ENCODE results near the gene KATNBL1. TPM values are rescaled to one million over a fixed set of nuclear protein-coding genes. Genes with fewer than 3 reads are reported as not detected.

KATNBL1 gene
- total RNA-seq, 2 donors from 2014 or later: 24.8 to 53.6 TPM

DNA sequence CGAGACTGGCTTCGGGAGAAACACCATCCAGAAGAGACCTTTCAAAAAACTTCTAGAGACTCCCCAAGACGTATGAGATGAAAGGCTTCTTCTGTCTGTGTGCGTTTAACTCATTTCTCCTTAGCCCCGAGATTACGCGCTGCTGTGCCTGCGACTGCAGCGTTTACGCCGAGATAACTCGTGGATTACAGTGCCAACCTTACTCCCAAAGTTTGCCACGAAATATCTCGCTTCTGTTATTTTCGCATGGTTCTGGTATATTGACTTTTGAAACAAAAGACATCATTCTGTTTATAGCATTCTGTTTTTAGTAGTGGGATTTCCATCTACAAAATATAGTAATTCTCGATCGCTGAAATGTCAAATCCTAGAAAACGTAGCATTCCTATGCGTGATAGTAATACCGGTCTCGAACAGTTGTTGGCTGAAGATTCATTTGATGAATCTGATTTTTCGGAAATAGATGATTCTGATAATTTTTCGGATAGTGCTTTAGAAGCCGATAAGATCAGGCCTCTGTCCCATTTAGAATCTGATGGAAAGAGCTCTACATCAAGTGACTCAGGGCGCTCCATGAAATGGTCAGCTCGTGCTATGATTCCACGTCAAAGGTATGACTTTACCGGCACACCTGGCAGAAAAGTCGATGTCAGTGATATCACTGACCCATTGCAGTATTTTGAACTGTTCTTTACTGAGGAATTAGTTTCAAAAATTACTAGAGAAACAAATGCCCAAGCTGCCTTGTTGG lies 107.5 kb downstream of the KATNBL1 start:
- Histone ChIP-seq H3K27me3 (replicated peaks; ENCODE audit: insufficient read depth) (no peaks in the 10 kb centered on the region), H3K36me3 (no peaks in the 10 kb centered on the region), H3K9me3 (no peaks in the 10 kb centered on the region), H3K27ac (peak overlapping the region; percentile 72 to 81), H3K4me3 (peak overlapping the region; percentile 75 to 80), H3K4me1 (replicated peaks) (peaks cover 5% of the 10 kb centered on the region)
- intact Hi-C loops (cut with DNase I): loop anchor here (1.0 kb wide), 1 partner anchor 122 kb away; no protein-coding TSS in a partner anchor
- DNase-seq (ENCODE audit: low spot score): no peak
- 21% methylated on average over 29 of the region's 29 CpGs for WGBS
- TF ChIP-seq POLR2AphosphoS5 (IDR thresholded peaks at IDR 0.05) (no peak), POLR2A (IDR thresholded peaks at IDR 0.05) (no peak)
- TF ChIP-seq, protein P1, sequence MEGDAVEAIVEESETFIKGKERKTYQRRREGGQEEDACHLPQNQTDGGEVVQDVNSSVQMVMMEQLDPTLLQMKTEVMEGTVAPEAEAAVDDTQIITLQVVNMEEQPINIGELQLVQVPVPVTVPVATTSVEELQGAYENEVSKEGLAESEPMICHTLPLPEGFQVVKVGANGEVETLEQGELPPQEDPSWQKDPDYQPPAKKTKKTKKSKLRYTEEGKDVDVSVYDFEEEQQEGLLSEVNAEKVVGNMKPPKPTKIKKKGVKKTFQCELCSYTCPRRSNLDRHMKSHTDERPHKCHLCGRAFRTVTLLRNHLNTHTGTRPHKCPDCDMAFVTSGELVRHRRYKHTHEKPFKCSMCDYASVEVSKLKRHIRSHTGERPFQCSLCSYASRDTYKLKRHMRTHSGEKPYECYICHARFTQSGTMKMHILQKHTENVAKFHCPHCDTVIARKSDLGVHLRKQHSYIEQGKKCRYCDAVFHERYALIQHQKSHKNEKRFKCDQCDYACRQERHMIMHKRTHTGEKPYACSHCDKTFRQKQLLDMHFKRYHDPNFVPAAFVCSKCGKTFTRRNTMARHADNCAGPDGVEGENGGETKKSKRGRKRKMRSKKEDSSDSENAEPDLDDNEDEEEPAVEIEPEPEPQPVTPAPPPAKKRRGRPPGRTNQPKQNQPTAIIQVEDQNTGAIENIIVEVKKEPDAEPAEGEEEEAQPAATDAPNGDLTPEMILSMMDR (IDR thresholded peaks at IDR 0.05): no peak

DNA sequence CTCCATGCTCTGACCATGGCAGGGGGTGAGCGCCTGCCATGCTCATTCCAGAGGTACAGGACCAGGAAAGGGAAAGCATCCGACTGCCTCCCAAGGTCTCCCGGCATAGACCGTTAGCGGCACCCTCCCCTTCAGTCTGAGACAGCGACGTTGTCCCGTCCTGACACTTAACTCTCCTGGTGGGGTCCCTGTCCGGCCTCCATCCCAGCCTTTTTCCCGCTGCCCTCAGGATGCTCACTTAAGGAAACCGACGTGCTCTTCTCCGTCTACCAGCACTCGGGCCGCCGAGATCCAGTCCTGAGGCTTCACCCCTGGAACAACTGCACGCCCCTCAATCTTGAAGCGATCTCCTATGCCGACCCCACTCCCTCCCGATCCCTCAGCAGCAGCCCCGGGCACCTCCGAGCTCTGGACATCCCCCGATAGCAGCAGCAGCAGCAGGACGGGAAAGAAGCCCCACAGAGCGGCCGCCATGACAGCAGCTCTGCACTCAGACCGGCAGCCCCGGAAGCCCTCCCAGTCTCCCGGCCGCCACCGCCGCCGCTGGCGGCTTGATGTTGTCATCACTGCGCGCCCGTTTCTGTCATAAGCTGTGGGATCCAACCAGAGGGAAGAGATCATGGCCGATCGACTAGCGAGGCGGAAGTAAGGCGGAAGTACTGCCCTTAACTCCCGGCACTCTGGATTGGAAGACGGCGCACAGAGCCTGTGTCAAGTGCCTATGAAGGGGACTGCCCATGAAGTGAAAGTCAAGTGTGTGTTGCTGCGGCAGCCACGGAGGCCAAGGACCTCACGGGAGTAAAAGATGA lies 108.3 kb downstream of the KATNBL1 start, which contains the start of the genes EMC7 and PGBD4:
Gene EMC7, minus strand, starts transcription at position 497 of the 809 bp plus-strand sequence. Its CDS starts 23 bp downstream, at position 474.
Gene PGBD4, plus strand, starts transcription at position 718 of the 809 bp plus-strand sequence. CDS start 449 bp downstream, outside the sequence.
- no peaks in the 10 kb centered on the region for H3K36me3 ChIP-seq
- peak within 1 kb of the TSS; percentile 75 to 80 for H3K4me3 ChIP-seq
- DNase-seq (ENCODE audit: low spot score): peak; percentile 99
- H3K27me3 ChIP-seq (replicated peaks; ENCODE audit: insufficient read depth): no peaks in the 10 kb centered on the region
- TF ChIP-seq POLR2AphosphoS5 (IDR thresholded peaks at IDR 0.05) (peak; percentile 99), POLR2A (IDR thresholded peaks at IDR 0.05) (peak; percentile 70)
- TF ChIP-seq, protein P1 (IDR thresholded peaks at IDR 0.05): peak in 2 of 4 experiments; percentile 12 to 36
- intact Hi-C loops (cut with DNase I): loop anchor here (1.0 kb wide), 1 partner anchor 123 kb away; no protein-coding TSS in a partner anchor
- peaks cover 5% of the 10 kb centered on the region for H3K4me1 ChIP-seq (replicated peaks)
- H3K27ac ChIP-seq: peak within 1 kb of the TSS; percentile 72 to 81
- H3K9me3 ChIP-seq: no peaks in the 10 kb centered on the region
- under 1% methylated on average over 34 of the region's 48 CpGs for WGBS

- DNase-seq (ENCODE audit: low spot score): no peak
- intact Hi-C loops (cut with DNase I): no loop called here
- Histone ChIP-seq H3K27me3 (replicated peaks; ENCODE audit: insufficient read depth) (no peaks in the 10 kb centered on the region), H3K36me3 (no peaks in the 10 kb centered on the region), H3K4me1 (replicated peaks) (peaks cover 5% of the 10 kb centered on the region), H3K9me3 (no peaks in the 10 kb centered on the region), H3K27ac (no peak overlapping the region), H3K4me3 (no peak overlapping the region)
- TF ChIP-seq POLR2AphosphoS5 (IDR thresholded peaks at IDR 0.05) (no peak), POLR2A (IDR thresholded peaks at IDR 0.05) (no peak)
- TF ChIP-seq, protein P1 (IDR thresholded peaks at IDR 0.05): no peak
- 95% methylated on average over 5 of the region's 5 CpGs for WGBS
Observed at GRCh38 chr15:34099914-34100313, 110.0 kb downstream of the KATNBL1 start.

Other genes starting within 250 kb of the KATNBL1 start
- under 1 TPM in 1 of 2 donors, not detected in 1; 0.11 TPM for gene CHRM5, start 241.6 kb downstream of the KATNBL1 start, total RNA-seq
- gene AVEN, start 170.9 kb downstream of the KATNBL1 start, total RNA-seq: 10 to 100 TPM; 11.9 to 21.6 TPM
- gene EMC7, start 108.2 kb downstream of the KATNBL1 start, total RNA-seq: 10 to 100 TPM; 52.7 to 56.0 TPM
- 1 to 10 TPM; 1.2 to 1.3 TPM for gene PGBD4, start 108.0 kb downstream of the KATNBL1 start, total RNA-seq
- gene EMC4, start 14.9 kb upstream of the KATNBL1 start, total RNA-seq: 100 to 1,000 TPM; 144 to 146 TPM
- gene SLC12A6, start 127.7 kb upstream of the KATNBL1 start, total RNA-seq: 10 to 100 TPM; 10.2 to 36.8 TPM
- gene NOP10, start 133.0 kb upstream of the KATNBL1 start, total RNA-seq: 100 to 1,000 TPM; 130 to 141 TPM
- gene NUTM1, start 133.2 kb upstream of the KATNBL1 start, total RNA-seq: 1 to 10 TPM in 1 of 2 donors, not detected in 1; 6.9 TPM
- 10 to 100 TPM; 12.5 to 13.1 TPM for gene LPCAT4, start 157.1 kb upstream of the KATNBL1 start, total RNA-seq
- gene GOLGA8A, start 227.7 kb upstream of the KATNBL1 start, total RNA-seq: 10 to 100 TPM; 24.5 to 63.7 TPM

Data from prostate gland (tissue), 2 donors.